Activated naive CD4-positive, alpha-beta T cell treated with anti-CD3 and anti-CD28 coated beads, Interleukin-2, amount 50 U/mL, for 24 hours (primary cell): Measurements from ENCODE around the gene GPC1.
A peak's percentile ranks its signal among the peaks of the same experiment; 100 is the strongest.

Experiments used
- H3K27ac Mint-ChIP-seq: one replicate; pipeline ENCODE4 v1.8.0; 2021; ENCODE audit warnings: mild to moderate bottlenecking, mixed read lengths
- H3K27me3 Mint-ChIP-seq: one replicate; pipeline ENCODE4 v1.8.0; 2021; ENCODE audit warnings: mixed read lengths
- H3K36me3 Mint-ChIP-seq: one replicate; pipeline ENCODE4 v1.8.0; 2021; ENCODE audit warnings: mixed read lengths
- H3K4me1 Mint-ChIP-seq: one replicate; pipeline ENCODE4 v1.8.0; 2021; ENCODE audit warnings: mixed read lengths
- H3K4me3 Mint-ChIP-seq: one replicate; pipeline ENCODE4 v1.8.0; 2021; ENCODE audit warnings: mild to moderate bottlenecking, mixed read lengths
- H3K9me3 Mint-ChIP-seq: one replicate; pipeline ENCODE4 v1.8.0; 2021; ENCODE audit warnings: mixed read lengths

Gene GPC1

DNA sequence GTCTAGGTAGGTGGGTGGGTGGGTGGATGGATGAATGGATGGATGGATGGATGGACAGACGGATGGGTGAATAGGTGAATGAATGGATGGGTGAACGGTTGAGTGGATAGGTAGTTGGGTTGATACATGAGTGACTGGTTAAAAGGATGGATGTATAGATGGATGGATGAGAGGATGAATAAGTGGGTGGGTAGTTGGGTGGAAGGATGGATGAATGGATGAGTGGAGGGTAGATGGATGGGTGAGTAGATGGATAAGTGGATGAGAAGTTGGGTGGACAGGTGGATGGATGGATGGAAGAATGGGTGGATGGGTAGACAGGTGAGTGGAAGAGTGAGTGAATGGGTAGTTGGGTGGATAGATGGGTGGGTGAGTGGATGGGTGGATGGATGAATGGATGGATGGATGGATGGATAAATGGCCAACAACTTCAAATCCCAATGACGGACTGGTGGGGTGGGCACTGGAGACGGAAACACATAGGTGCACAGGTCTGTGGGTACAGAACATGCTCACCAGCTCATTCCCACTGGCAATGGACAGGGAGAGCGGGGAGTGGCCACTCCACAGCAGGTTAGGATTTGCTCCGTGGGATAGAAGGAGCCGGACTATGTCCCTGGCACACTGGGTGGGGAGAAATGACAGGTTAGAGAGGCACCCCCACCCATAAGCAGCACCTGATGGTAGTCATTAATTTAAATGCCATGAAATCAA, 73.5 kb downstream of the GPC1 start:
- peaks cover 2% of the 10 kb centered on the region for H3K4me1 Mint-ChIP-seq
- no peak overlapping the region for H3K4me3 Mint-ChIP-seq
- peaks cover 3% of the 10 kb centered on the region for H3K36me3 Mint-ChIP-seq
- H3K27me3 Mint-ChIP-seq = no peaks in the 10 kb centered on the region
- H3K9me3 Mint-ChIP-seq = no peaks in the 10 kb centered on the region
- no peak overlapping the region for H3K27ac Mint-ChIP-seq

DNA sequence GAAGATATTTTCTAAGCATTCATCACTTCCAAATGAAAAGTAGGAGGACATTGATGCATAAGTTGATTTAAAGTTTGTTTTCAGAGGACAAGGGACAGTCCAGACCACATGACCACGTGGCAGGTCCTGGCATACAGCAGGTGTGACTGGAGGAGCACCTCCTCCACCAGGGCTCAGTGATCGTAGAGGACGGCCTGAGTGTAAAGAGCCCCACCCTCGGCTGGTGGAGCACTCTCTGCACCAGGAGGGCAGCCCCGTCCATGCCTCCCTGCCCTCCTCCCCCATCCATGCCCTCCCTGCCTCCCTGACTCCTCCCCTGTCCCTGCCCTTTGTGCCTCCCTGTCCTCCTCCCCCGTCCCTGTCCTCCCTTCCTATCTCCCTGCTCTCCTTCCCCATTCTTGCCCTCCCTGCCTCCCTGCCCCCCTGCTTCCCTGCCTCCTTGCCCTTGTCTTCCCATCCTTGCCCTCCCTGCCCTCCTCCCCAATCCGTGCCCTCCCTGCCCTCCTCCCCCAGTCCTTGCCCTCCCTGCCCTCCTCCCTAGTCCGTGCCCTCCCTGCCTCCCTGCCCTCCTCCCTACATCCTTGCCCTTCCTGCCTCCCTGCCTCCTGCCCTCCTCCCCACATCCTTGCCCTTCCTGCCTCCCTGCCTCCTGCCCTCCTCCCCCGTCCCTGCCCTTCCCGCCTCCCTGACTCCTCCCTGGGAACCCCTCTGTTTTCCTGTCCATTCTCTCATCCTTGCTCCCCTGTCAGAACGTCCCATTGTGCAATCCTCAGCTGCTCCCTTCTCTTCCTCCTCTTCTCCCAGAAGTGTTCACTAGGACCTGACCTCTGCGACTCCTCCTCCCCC, 74.4 kb downstream of the GPC1 start:
- Mint-ChIP-seq H3K27ac (no peak overlapping the region), H3K4me1 (peaks cover 7% of the 10 kb centered on the region), H3K4me3 (no peak overlapping the region), H3K9me3 (no peaks in the 10 kb centered on the region), H3K36me3 (peaks cover 3% of the 10 kb centered on the region), H3K27me3 (no peaks in the 10 kb centered on the region)

DNA sequence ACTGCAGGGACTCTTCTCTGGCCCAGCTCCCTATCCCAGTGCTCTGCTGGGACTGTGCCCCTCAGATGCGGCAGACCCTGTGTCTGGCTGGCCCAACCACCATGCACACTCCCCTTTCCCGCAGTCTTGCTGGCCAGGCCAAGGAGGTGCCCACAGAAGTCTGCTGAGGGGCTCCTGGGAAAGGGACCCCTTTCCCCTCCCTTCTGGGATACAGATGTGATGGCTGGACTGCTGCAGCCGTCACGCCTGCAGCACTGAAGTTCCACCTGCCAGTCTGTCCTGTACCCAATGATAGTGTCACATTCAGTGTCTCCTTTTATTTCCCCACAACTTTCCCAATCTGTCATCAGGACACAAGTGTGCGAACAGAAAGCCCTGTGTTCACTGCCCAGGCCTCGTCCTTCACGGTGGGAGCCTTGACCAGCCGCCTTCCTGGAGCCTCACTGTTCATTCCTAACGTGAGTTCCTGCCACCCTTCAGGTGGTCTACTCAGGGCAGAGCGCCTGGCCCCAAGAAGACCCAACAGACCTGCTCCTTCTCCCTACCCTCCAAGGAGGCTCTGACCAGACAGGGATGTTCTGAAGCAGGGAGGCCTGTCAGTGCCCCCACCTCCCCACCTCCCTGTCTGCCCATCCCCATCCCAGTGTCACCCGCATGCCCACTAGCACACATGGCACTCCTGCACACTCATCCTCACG, 75.2 kb downstream of the GPC1 start:
- Mint-ChIP-seq H3K27me3 (no peaks in the 10 kb centered on the region), H3K4me3 (no peak overlapping the region), H3K4me1 (peaks cover 7% of the 10 kb centered on the region), H3K27ac (no peak overlapping the region), H3K36me3 (peaks cover 3% of the 10 kb centered on the region), H3K9me3 (no peaks in the 10 kb centered on the region)

- Mint-ChIP-seq H3K4me3 (no peak overlapping the region), H3K27ac (no peak overlapping the region), H3K4me1 (peaks cover 7% of the 10 kb centered on the region), H3K36me3 (peaks cover 3% of the 10 kb centered on the region), H3K9me3 (no peaks in the 10 kb centered on the region), H3K27me3 (no peaks in the 10 kb centered on the region)
Observed at GRCh38 chr2:240511351-240512108, 76.1 kb downstream of the GPC1 start.

DNA sequence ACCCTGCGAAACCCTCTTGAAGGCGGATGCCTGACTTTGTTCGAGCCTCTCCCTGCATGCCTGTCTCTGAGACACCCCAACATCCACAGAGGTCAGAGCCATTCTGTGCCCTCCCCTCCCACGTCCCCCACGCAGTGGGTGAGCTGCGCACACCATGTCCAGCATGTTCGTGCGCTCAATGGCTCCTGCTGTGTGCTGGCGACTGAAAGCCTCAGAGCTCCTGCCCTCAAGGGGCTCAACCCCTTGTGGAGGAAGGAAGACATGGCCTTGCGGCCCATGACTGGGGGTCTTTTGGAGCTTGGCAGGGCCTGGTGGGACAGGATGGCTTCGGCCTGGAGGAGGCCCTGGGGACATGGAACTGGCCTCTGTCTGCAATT, 76.6 kb downstream of the GPC1 start:
- peaks cover 7% of the 10 kb centered on the region for H3K4me1 Mint-ChIP-seq
- no peaks in the 10 kb centered on the region for H3K27me3 Mint-ChIP-seq
- H3K9me3 Mint-ChIP-seq = no peaks in the 10 kb centered on the region
- peaks cover 3% of the 10 kb centered on the region for H3K36me3 Mint-ChIP-seq
- no peak overlapping the region for H3K27ac Mint-ChIP-seq
- no peak overlapping the region for H3K4me3 Mint-ChIP-seq

DNA sequence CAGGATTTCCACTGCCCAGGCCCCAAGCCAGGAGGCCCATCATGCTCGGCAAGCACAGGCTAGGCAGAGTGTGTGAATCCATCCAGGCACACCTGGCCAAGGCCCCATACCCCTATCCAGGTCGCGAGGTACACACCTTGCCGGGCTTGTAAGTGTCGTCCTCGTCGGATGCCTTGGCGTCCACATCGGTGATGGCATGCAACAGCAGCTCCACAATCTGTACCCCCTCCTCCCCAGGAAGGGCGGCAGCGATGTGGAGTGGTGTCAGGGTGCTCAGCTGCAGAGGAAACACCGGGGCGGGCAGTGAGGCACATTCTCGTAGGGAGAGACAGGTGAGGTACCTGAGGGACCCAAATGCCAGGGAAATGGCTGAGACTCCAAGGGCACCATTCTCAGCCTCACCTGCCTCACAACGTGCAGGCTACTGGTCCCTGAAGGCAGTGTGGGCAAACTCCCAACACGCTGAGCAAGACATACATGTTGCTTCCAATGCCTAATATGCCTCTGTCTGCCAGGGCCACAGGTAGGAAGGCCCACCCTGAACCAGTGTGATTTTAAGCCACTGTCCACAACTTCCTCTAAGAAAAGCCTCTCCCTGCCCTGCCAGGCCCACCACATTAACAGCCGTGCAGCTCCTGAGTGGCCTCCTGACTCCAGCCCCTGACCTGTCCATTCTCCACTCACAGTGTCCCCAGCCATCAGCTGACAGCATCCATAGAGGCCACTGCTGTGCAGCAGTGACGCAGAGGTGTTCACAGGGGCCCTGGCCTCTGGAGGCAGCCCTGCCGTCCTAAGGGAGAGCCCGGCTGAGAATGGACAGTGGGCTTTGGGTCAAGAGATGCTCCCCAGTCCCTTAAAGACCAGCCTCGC, 77.4 kb downstream of the GPC1 start:
- no peak overlapping the region for H3K4me3 Mint-ChIP-seq
- peaks cover 7% of the 10 kb centered on the region for H3K4me1 Mint-ChIP-seq
- H3K9me3 Mint-ChIP-seq = no peaks in the 10 kb centered on the region
- no peaks in the 10 kb centered on the region for H3K27me3 Mint-ChIP-seq
- H3K27ac Mint-ChIP-seq = no peak overlapping the region
- peaks cover 3% of the 10 kb centered on the region for H3K36me3 Mint-ChIP-seq

DNA sequence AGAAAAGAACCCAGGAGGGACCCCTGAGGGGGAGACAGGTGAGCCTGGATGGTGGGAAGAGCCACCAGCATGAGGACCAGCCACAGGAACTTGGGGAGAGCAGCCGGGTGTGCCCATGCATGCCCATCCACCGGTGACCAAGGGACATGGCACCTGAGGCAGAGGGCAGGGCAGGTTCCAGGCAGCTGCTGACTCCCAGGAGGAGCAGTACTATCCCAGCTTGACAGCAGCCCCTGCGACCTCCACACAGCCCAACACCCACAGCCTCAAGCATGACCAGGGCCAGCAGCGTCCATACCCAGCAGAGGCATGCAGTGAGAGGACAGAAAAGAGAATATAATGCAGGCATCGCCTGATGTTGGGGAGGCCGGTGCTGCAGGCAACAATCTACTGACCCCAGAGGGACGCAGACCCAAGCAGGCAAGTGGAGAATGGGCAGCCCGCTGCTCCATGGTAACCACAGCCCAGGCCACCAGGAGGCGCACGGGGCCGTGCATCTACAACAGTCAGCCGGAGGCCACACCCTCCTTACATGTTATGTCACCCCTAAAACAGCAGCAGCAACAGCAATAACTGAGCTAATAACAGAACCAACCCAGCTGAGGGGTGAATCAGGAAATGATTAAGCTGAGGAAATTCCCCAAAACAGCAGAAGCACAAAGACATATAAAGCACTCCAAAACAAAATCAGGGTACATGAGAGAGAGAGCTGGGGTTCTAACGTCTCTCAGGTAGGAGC, 78.3 kb downstream of the GPC1 start:
- Mint-ChIP-seq H3K4me3 (peak overlapping the region; percentile 19), H3K27me3 (no peaks in the 10 kb centered on the region), H3K4me1 (peaks cover 7% of the 10 kb centered on the region), H3K36me3 (peaks cover 5% of the 10 kb centered on the region), H3K27ac (peak overlapping the region; percentile 52), H3K9me3 (no peaks in the 10 kb centered on the region)

GRCh38 chr2:240514631-240515030, 79.2 kb downstream of the GPC1 start:
- Mint-ChIP-seq H3K4me3 (no peak overlapping the region), H3K9me3 (no peaks in the 10 kb centered on the region), H3K36me3 (peaks cover 2% of the 10 kb centered on the region), H3K27me3 (no peaks in the 10 kb centered on the region), H3K27ac (no peak overlapping the region), H3K4me1 (peaks cover 7% of the 10 kb centered on the region)

DNA sequence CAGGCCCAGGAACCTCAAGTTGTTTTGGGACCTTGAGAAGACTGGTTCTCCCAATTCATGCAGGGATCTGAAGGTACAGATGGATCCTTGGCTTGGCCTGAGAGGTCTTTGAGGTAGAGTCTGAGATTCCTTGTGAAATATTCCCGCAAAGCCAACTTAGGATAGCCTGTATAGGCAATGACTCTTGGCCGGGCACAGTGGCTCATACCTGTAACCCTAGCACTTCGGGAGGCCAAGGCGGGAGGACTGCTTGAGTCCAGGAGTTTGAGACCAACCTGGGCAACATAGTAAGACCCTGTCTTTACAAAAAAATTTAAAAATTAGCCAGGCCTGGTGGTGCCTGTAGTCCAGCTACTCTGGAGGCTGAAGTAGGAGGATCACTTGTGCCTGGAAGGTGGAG, 81.9 kb downstream of the GPC1 start:
- no peak overlapping the region for H3K4me3 Mint-ChIP-seq
- H3K9me3 Mint-ChIP-seq = no peaks in the 10 kb centered on the region
- peaks cover 7% of the 10 kb centered on the region for H3K36me3 Mint-ChIP-seq
- H3K27ac Mint-ChIP-seq = no peak overlapping the region
- H3K4me1 Mint-ChIP-seq = peaks cover 7% of the 10 kb centered on the region
- H3K27me3 Mint-ChIP-seq = no peaks in the 10 kb centered on the region
